B cell (primary cell): ENCODE data around the gene APCDD1L. TPM values are rescaled to one million over a fixed set of nuclear protein-coding genes. Genes with fewer than 3 reads are reported as not detected.

Source experiments
- ATAC-seq: fragments of 200-7000 bp; cut with Tn5 transposase; one replicate; pipeline ENCODE4 v1.10.0; 2021; ENCODE audit warnings: low read depth, mild to moderate bottlenecking, moderate number of reproducible peaks, moderate library complexity
- CTCF ChIA-PET: fragments of 350-600 bp; sonication (Branson Sonifier 250); formaldehyde crosslinking; loops from one replicate; lab custom pipeline; 2021; ENCODE audit warnings: antibody characterized with exemption, inconsistent platforms; lab: Charles Lee
- POLR2A ChIA-PET: fragments of 350-600 bp; sonication (Branson Sonifier 250); formaldehyde crosslinking; loops from one replicate; lab custom pipeline; 2021; ENCODE audit warnings: antibody characterized with exemption; lab: Charles Lee
- DNase-seq: peaks from one replicate; pipeline ENCODE4 v3.0.0; 2013
- H2AFZ ChIP-seq: 2 replicates; pipeline ENCODE4 v1.6.1; 2012; ENCODE audit warnings: mild to moderate bottlenecking, low read depth, low read length; ENCODE audit not compliant: insufficient read depth, poor library complexity, severe bottlenecking
- H3K27ac ChIP-seq, 2 donors: 1 replicate in 1 of 2; 2 replicates in 1 of 2; pipeline ENCODE4 v1.5.1; 2012 to 2013; ENCODE audit warnings: low read length in 2 of 2, mild to moderate bottlenecking in 2 of 2, moderate library complexity in 1 of 2
- H3K27me3 ChIP-seq, 4 experiments: fragments of 200-600 bp in 1 of 4; sonication (generic) in 1 of 4; replicated peaks in 1 of 4; 1 replicate in 2 of 4; 2 replicates in 2 of 4; pipeline versions ENCODE4 v1.6.1 to v1.7.0; 2013 to 2016; ENCODE audit warnings: low read length in 3 of 4, mild to moderate bottlenecking in 2 of 4, mixed read lengths in 1 of 4, moderate library complexity in 1 of 4; ENCODE audit not compliant: insufficient read depth in 4 of 4, control insufficient read depth in 3 of 4; ENCODE audit errors: control extremely low read depth in 1 of 4
- H3K36me3 ChIP-seq, 2 experiments: replicated peaks in 1 of 2; 1 replicate in 1 of 2; 2 replicates in 1 of 2; pipeline versions ENCODE4 v1.6.1 to v1.7.1; 2013; ENCODE audit warnings: low read length in 1 of 2; ENCODE audit not compliant: insufficient read depth in 2 of 2, control insufficient read depth in 1 of 2; ENCODE audit errors: control extremely low read depth in 1 of 2, extremely low read depth in 1 of 2
- H3K4me1 ChIP-seq, 2 donors: fragments of 200-600 bp in 1 of 2; sonication (generic) in 1 of 2; 1 replicate in 1 of 2; 2 replicates in 1 of 2; pipeline versions ENCODE4 v1.5.1 to v1.6.1; 2013 to 2017; ENCODE audit warnings: low read length in 2 of 2; ENCODE audit not compliant: control insufficient read depth in 2 of 2, insufficient read depth in 2 of 2
- H3K4me2 ChIP-seq: replicated peaks from 2 replicates; pipeline ENCODE3; 2012; ENCODE audit warnings: mild to moderate bottlenecking, low read depth, low read length; ENCODE audit not compliant: poor library complexity, severe bottlenecking
- H3K4me3 ChIP-seq, 5 experiments: fragments of 200-600 bp in 1 of 5; sonication (generic) in 1 of 5; 1 replicate in 3 of 5; 2 replicates in 2 of 5; pipeline versions ENCODE4 v1.5.1 to v1.7.0; 2011 to 2016; ENCODE audit warnings: low read length in 4 of 5, mild to moderate bottlenecking in 4 of 5, low read depth in 2 of 5, control low read depth in 1 of 5, moderate library complexity in 1 of 5; ENCODE audit not compliant: insufficient read depth in 1 of 5; ENCODE audit errors: control extremely low read depth in 1 of 5, extremely low read depth in 1 of 5
- H3K79me2 ChIP-seq: fragments of 200-600 bp; sonication (generic); one replicate; pipeline ENCODE4 v1.6.0; 2016; ENCODE audit warnings: low read length; ENCODE audit not compliant: control insufficient read depth, insufficient read depth
- H3K9ac ChIP-seq: fragments of 200-600 bp; sonication (generic); 2 replicates; pipeline ENCODE4 v1.6.1; 2017; ENCODE audit warnings: mild to moderate bottlenecking, low read length, moderate library complexity
- H3K9me3 ChIP-seq, 3 donors: one replicate each; pipeline versions ENCODE4 v1.6.1 to v1.7.1; 2013; ENCODE audit warnings: low read length in 2 of 3; ENCODE audit not compliant: control insufficient read depth in 2 of 3, insufficient read depth in 1 of 3; ENCODE audit errors: control extremely low read depth in 1 of 3
- H4K20me1 ChIP-seq: 2 replicates; pipeline ENCODE4 v1.6.0; 2012; ENCODE audit warnings: mild to moderate bottlenecking, low read length; ENCODE audit not compliant: insufficient read depth, control insufficient read depth, poor library complexity, severe bottlenecking
- H3K27ac Mint-ChIP-seq: one replicate; pipeline ENCODE4 v1.8.0; 2021; ENCODE audit warnings: mixed read lengths
- H3K27me3 Mint-ChIP-seq: one replicate; pipeline ENCODE4 v1.8.0; 2021; ENCODE audit warnings: mixed read lengths
- H3K4me1 Mint-ChIP-seq: one replicate; pipeline ENCODE4 v1.8.0; 2021; ENCODE audit warnings: mixed read lengths
- H3K4me3 Mint-ChIP-seq: one replicate; pipeline ENCODE4 v1.8.0; 2021; ENCODE audit warnings: mixed read lengths
- H3K9me3 Mint-ChIP-seq: one replicate; pipeline ENCODE4 v1.8.0; 2022; ENCODE audit warnings: mixed read lengths; ENCODE audit not compliant: insufficient read depth
- EZH2 ChIP-seq: IDR thresholded peaks from 2 replicates; pipeline ENCODE4 v1.6.1; 2012; ENCODE audit warnings: borderline replicate concordance, low read depth, mild to moderate bottlenecking, moderate library complexity, low read length; ENCODE audit not compliant: insufficient read depth, poor library complexity, severe bottlenecking
- WGBS: methylation state at CpG from one replicate; pipeline ENCODE4 v1.1.5; 2013; ENCODE audit warnings: missing lambda C conversion rate; ENCODE audit not compliant: insufficient coverage; 5-methylcytosine and 5-hydroxymethylcytosine counted together
- intact Hi-C: fragments of 100-400 bp; cut with micrococcal nuclease; formaldehyde crosslinking; loops from one replicate; pipeline ENCODE4 v1.10.0; 2022
- polyA plus RNA-seq: library from polyadenylated mRNA; depleted of rRNA; stranded (reverse); fragments of >200 nt; gene quantifications from 2 replicates; pipeline ENCODE4 v1.2.3, GENCODE V29; 2012
- total RNA-seq, 2 donors: library from RNA; stranded (reverse); fragments of 120-200 nt in 1 of 2; gene quantifications; 1 replicate in 1 of 2; 2 replicates in 1 of 2; pipeline versions ENCODE4 v1.2.3 to v1.2.4, GENCODE V29; 2013 to 2022
- TF ChIP-seq, protein P1 (sequence below): fragments of 200-600 bp; IDR thresholded peaks from one replicate; pipeline ENCODE4 v1.8.0; 2022; ENCODE audit warnings: antibody characterized with exemption, mild to moderate bottlenecking

The APCDD1L gene
- total and polyA plus RNA-seq, 2 donors (not counting 1 experiment from before 2014, with no cell fraction given), result not detected

DNA sequence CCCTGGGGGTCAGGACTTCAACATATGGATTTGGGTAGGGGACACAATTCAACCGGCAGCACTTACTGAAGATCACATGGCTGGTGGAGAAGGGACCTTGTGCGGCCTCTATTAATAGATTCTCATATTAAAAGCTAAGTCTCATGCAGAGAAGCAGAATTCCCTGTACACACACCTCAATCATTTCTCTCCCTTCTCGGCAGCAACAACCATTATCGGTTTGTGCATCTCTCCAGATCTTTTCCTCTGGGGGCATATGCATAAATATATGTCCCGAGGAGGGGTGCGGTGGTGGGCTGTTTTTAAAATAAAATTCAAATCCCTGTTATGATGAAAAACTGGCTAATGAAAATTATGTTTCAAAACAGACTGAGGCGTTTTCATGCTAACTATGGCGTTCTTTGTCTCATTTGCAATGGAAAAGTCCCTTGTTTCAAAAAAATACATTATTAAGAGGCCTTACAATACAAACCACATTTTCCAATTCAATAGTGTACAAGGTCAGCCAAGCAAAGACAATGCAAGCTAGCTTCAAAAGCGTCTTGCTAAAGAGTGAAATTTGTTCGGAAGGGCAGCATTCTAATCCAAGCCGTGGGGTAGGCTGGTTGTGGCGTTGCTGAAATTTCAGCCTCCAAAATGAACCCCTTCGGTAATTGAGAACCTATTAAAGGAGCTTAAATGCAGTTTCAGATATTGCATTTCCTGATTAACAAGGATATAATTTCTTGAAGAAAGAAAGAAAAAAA, 17.3 kb downstream of the APCDD1L start:
- 100% methylated on average over 4 of the region's 13 CpGs for WGBS
- no peak overlapping the region for H3K27ac Mint-ChIP-seq
- ChIA-PET POLR2A (no interaction called here), CTCF (no interaction called here)
- Histone ChIP-seq H3K27ac (no peak overlapping the region), H3K27me3 (peaks cover 0 to 4% (median 0%) of the 10 kb centered on the region in 4 experiments), H3K9ac (no peak overlapping the region), H3K4me2 (no peak overlapping the region), H2AFZ (no peak overlapping the region), H3K36me3 (no peaks in the 10 kb centered on the region), H3K79me2 (no peaks in the 10 kb centered on the region), H3K4me3 (no peak overlapping the region), H3K4me1 (no peaks in the 10 kb centered on the region), H3K9me3 (peaks cover 0 to 12% (median 0%) of the 10 kb centered on the region in 3 donors), H4K20me1 (no peaks in the 10 kb centered on the region)
- peaks cover 3% of the 10 kb centered on the region for H3K9me3 Mint-ChIP-seq
- intact Hi-C loops, result no loop called here
- H3K4me1 Mint-ChIP-seq, result no peaks in the 10 kb centered on the region
- peaks cover 11% of the 10 kb centered on the region for H3K27me3 Mint-ChIP-seq
- H3K4me3 Mint-ChIP-seq, result no peak overlapping the region
- TF ChIP-seq, protein P1, sequence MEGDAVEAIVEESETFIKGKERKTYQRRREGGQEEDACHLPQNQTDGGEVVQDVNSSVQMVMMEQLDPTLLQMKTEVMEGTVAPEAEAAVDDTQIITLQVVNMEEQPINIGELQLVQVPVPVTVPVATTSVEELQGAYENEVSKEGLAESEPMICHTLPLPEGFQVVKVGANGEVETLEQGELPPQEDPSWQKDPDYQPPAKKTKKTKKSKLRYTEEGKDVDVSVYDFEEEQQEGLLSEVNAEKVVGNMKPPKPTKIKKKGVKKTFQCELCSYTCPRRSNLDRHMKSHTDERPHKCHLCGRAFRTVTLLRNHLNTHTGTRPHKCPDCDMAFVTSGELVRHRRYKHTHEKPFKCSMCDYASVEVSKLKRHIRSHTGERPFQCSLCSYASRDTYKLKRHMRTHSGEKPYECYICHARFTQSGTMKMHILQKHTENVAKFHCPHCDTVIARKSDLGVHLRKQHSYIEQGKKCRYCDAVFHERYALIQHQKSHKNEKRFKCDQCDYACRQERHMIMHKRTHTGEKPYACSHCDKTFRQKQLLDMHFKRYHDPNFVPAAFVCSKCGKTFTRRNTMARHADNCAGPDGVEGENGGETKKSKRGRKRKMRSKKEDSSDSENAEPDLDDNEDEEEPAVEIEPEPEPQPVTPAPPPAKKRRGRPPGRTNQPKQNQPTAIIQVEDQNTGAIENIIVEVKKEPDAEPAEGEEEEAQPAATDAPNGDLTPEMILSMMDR, result no peak
- TF ChIP-seq EZH2, result no peak
- DNase-seq (no peak), ATAC-seq (no peak)

GRCh38 chr20:58497076-58497641, 18.0 kb downstream of the APCDD1L start:
- no peak for TF ChIP-seq EZH2
- TF ChIP-seq, protein P1, result no peak
- no peak overlapping the region for H3K27ac ChIP-seq
- WGBS, result 93% methylated on average over 16 of the region's 16 CpGs
- H3K79me2 ChIP-seq, result no peaks in the 10 kb centered on the region
- H3K4me1 Mint-ChIP-seq, result no peaks in the 10 kb centered on the region
- H2AFZ ChIP-seq, result no peak overlapping the region
- H3K27me3 Mint-ChIP-seq, result peaks cover 11% of the 10 kb centered on the region
- H3K4me3 ChIP-seq, result no peak overlapping the region
- no peak overlapping the region for H3K9ac ChIP-seq
- no peaks in the 10 kb centered on the region for H3K36me3 ChIP-seq
- CTCF ChIA-PET, result no interaction called here
- no peaks in the 10 kb centered on the region for H4K20me1 ChIP-seq
- POLR2A ChIA-PET, result no interaction called here
- H3K9me3 Mint-ChIP-seq, result peaks cover 3% of the 10 kb centered on the region
- H3K4me1 ChIP-seq, result no peaks in the 10 kb centered on the region
- ATAC-seq (no peak), DNase-seq (no peak)
- no peak overlapping the region for H3K27ac Mint-ChIP-seq
- H3K9me3 ChIP-seq, result peaks cover 0 to 12% (median 0%) of the 10 kb centered on the region in 3 donors
- intact Hi-C loops, result no loop called here
- H3K4me2 ChIP-seq, result no peak overlapping the region
- H3K27me3 ChIP-seq, result peaks cover 0 to 4% (median 0%) of the 10 kb centered on the region in 4 experiments
- no peak overlapping the region for H3K4me3 Mint-ChIP-seq
